Measurements from ENCODE around the gene METTL21C. TPM values are rescaled to one million over a fixed set of nuclear protein-coding genes. Genes with fewer than 3 reads are reported as not detected.

The METTL21C gene
- polyA plus RNA-seq, 3 donors = not detected

DNA sequence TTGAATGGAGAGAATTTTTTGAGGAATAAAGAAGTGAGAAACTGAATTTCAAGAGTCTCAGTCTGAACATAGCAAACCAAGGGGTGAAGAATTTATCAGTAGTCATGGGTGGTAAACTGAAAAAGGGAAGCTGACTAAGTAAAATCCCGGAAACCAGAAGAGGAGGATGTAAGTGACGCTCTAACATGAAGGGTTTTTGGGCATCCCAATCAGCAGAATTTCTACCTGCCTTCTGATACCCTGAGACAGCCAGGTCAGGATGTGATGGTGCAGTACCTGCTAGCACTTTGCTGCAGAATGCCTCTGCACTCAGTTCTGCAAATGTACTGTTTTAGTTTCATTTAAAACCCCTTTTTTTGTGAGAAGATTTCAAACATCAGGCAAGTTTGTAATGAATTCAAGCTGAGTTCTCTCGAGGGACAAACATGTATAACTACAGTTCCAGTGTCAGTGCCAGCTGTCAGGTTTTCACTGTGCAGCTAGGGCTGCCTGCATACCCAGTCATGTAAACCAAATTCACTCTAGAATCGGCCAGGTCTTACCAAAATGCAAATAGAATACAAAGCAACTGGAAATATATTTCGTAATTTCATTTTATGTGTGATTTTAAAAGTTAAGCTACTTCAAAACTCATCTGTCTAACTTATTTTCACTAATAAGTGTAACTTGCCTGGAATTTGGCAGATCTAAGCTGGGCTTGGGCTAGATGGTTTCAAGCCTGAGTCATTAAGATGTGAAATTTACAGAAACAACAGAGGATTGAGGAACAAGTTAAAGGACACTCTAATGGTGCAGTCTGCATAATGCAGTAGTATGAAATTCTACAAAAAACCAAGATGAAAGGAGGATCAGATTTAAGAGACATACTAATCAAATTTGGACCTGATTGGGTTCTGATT, 13.8 kb downstream of the METTL21C start:
- Histone ChIP-seq H3K9ac (ENCODE audit: insufficient read depth, low read length, poor library complexity, severe bottlenecking) (no peak overlapping the region), H3K4me2 (replicated peaks; ENCODE audit: extremely low read depth, low read length, poor library complexity, severe bottlenecking) (no peak overlapping the region), H4K20me1 (ENCODE audit: insufficient read depth, low read length) (no peaks in the 10 kb centered on the region), H3K4me3 (replicated peaks in 1 of 3; ENCODE audit: low read depth in 2 of 3, low read length in 3 of 3) (no peak overlapping the region), H3K79me2 (ENCODE audit: insufficient read depth, low read length) (no peaks in the 10 kb centered on the region), H2AFZ (ENCODE audit: insufficient read depth, low read depth, low read length, poor library complexity, severe bottlenecking) (no peak overlapping the region), H3K36me3 (replicated peaks in 1 of 2; ENCODE audit: control insufficient read depth in 1 of 2, insufficient read depth in 2 of 2, low read length in 2 of 2) (peaks cover 34 to 44% of the 10 kb centered on the region in 2 donors), H3K27ac (ENCODE audit: low read depth in 1 of 2, low read length in 2 of 2) (peak overlapping the region in 1 of 2 donors; percentile 60), H3K27me3 (ENCODE audit: control insufficient read depth in 2 of 2, insufficient read depth in 2 of 2, low read length in 2 of 2) (no peaks in the 10 kb centered on the region), H3K4me1 (ENCODE audit: control insufficient read depth in 1 of 2, insufficient read depth in 2 of 2, low read length in 2 of 2) (peaks cover 13% of the 10 kb centered on the region in 2 donors), H3K9me3 (replicated peaks in 1 of 2; ENCODE audit: control insufficient read depth in 1 of 2, insufficient read depth in 1 of 2, low read length in 2 of 2) (no peaks in the 10 kb centered on the region)
- WGBS (ENCODE audit: insufficient coverage) = 7% methylated on average over 3 of the region's 5 CpGs
- TF ChIP-seq, protein P1, sequence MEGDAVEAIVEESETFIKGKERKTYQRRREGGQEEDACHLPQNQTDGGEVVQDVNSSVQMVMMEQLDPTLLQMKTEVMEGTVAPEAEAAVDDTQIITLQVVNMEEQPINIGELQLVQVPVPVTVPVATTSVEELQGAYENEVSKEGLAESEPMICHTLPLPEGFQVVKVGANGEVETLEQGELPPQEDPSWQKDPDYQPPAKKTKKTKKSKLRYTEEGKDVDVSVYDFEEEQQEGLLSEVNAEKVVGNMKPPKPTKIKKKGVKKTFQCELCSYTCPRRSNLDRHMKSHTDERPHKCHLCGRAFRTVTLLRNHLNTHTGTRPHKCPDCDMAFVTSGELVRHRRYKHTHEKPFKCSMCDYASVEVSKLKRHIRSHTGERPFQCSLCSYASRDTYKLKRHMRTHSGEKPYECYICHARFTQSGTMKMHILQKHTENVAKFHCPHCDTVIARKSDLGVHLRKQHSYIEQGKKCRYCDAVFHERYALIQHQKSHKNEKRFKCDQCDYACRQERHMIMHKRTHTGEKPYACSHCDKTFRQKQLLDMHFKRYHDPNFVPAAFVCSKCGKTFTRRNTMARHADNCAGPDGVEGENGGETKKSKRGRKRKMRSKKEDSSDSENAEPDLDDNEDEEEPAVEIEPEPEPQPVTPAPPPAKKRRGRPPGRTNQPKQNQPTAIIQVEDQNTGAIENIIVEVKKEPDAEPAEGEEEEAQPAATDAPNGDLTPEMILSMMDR (IDR thresholded peaks at IDR 0.05) = no peak
- Mint-ChIP-seq H3K27me3 (ENCODE audit: low read depth in 3 of 3) (peaks cover 2 to 3% (median 3%) of the 10 kb centered on the region in 3 donors), H3K27ac (peak overlapping the region; percentile 74 to 95 (median 85)), H3K4me3 (peak overlapping the region in 1 of 2 donors; percentile 36), H3K9me3 (peaks cover 0 to 5% (median 1%) of the 10 kb centered on the region in 7 donors), H3K36me3 (peaks cover 25 to 28% of the 10 kb centered on the region in 2 donors), H3K4me1 (peaks cover 17% of the 10 kb centered on the region)
- intact Hi-C loops (cut with micrococcal nuclease) = loop anchor here in 1 of 2 donors (10.0 kb wide), 1 partner anchor 114 kb away; the partner anchor contains the start of genes BIVM and POGLUT2
- DNase-seq = peak; percentile 21 to 62 (median 47)

DNA sequence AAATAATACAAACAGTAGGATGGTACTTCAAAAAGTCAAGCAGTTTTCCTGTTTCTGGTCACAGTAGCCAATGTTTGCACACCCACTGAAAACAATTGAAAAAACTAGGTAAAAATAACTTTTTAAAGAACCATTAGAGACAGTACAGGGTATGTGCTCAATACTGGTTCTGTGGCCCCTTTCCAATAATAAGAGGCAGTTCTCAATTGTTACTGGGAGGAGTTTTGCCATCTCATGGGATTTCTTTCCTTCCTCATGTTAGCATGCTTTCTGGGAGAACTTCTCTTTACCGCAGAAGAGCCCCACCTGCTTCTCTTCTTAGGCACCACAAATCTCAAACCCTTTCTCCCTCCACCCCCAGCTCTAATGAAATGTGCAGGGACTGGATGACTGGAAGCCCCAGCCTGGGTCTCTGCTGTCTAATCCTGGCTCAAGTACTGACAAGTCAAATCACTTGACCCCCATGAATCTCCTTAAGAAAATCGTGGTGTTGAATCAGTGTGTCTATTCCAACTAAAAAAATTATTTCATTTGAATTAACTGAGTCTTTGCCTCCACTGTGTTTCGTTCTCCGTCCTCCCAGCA, 14.6 kb downstream of the METTL21C start:
- peaks cover 42 to 52% of the 10 kb centered on the region in 2 donors for H3K36me3 ChIP-seq (replicated peaks in 1 of 2; ENCODE audit: control insufficient read depth in 1 of 2, insufficient read depth in 2 of 2, low read length in 2 of 2)
- TF ChIP-seq, protein P1 (IDR thresholded peaks at IDR 0.05) = no peak
- Mint-ChIP-seq H3K4me3 (no peak overlapping the region), H3K27me3 (ENCODE audit: low read depth in 3 of 3) (peaks cover 2 to 3% (median 3%) of the 10 kb centered on the region in 3 donors), H3K36me3 (peaks cover 31 to 35% of the 10 kb centered on the region in 2 donors), H3K9me3 (peaks cover 0 to 5% (median 1%) of the 10 kb centered on the region in 7 donors), H3K4me1 (peaks cover 17% of the 10 kb centered on the region), H3K27ac (peak overlapping the region; percentile 74 to 95 (median 85))
- peak in 1 of 3 donors; percentile 1 for DNase-seq
- H3K4me2 ChIP-seq (replicated peaks; ENCODE audit: extremely low read depth, low read length, poor library complexity, severe bottlenecking) = no peak overlapping the region
- H3K9ac ChIP-seq (ENCODE audit: insufficient read depth, low read length, poor library complexity, severe bottlenecking) = no peak overlapping the region
- H3K4me3 ChIP-seq (replicated peaks in 1 of 3; ENCODE audit: low read depth in 2 of 3, low read length in 3 of 3) = no peak overlapping the region
- intact Hi-C loops (cut with micrococcal nuclease) = loop anchor here in 1 of 2 donors (10.0 kb wide), 1 partner anchor 115 kb away; the partner anchor contains the start of genes BIVM and POGLUT2
- H3K27ac ChIP-seq (ENCODE audit: low read depth in 1 of 2, low read length in 2 of 2) = peak overlapping the region in 1 of 2 donors; percentile 60
- H3K27me3 ChIP-seq (ENCODE audit: control insufficient read depth in 2 of 2, insufficient read depth in 2 of 2, low read length in 2 of 2) = no peaks in the 10 kb centered on the region
- H3K9me3 ChIP-seq (replicated peaks in 1 of 2; ENCODE audit: control insufficient read depth in 1 of 2, insufficient read depth in 1 of 2, low read length in 2 of 2) = no peaks in the 10 kb centered on the region
- H3K79me2 ChIP-seq (ENCODE audit: insufficient read depth, low read length) = no peaks in the 10 kb centered on the region
- H4K20me1 ChIP-seq (ENCODE audit: insufficient read depth, low read length) = no peaks in the 10 kb centered on the region
- H3K4me1 ChIP-seq (ENCODE audit: control insufficient read depth in 1 of 2, insufficient read depth in 2 of 2, low read length in 2 of 2) = peaks cover 13% of the 10 kb centered on the region in 2 donors
- H2AFZ ChIP-seq (ENCODE audit: insufficient read depth, low read depth, low read length, poor library complexity, severe bottlenecking) = no peak overlapping the region
- no CpG with 5 or more reads among the region's 4 CpGs for WGBS (ENCODE audit: insufficient coverage)

Measured in CD14-positive monocyte (primary cell).